Heart left ventricle (tissue), 13 donors: ENCODE results near the gene USP53.

Source experiments
- CTCF ChIP-seq, 12 donors: fragments of 200-600 bp; sonication (generic) in 4 of 12; IDR thresholded peaks; one replicate each; pipeline versions ENCODE4 v1.5.0 to v1.8.0; 2018 to 2022; ENCODE audit warnings: antibody characterized with exemption in 12 of 12, mild to moderate bottlenecking in 5 of 12
- POLR2A ChIP-seq, 2 donors: fragments of 450-650 bp; IDR thresholded peaks; one replicate each; pipeline ENCODE4 v1.6.1; 2017; ENCODE audit warnings: antibody characterized with exemption in 2 of 2, mild to moderate bottlenecking in 2 of 2, moderate library complexity in 2 of 2
- donor health status: ischemic (EF 13 %, LVEDD 7.1; RV severe dilation, severe dysfunction).
- donor health status: DM: no; HTN: yes; CAD: no.
- donor health status: DM: no; HTN: no; CAD: no.
- donor health status: ischemic (EF 25% LVEDD 6.9; RV normal size, moderate dysfunction).
- donor health status: ischemic (EF 25% LVEDD 5.7; RV mildly dilated, moderate dysfunction).
- donor health status: ischemic (EF 35%, LVEDD 5.7; RV mildly dilated, moderate dysfunction).
- donor health status: nonischemic (EF 11% LVEDD 7.7; RV severe dilation, severe dysfunction).
- donor health status: DM: yes; HTN: yes; CAD: no.
- donor health status: PGD.
- donor health status: ischemic (EF 29% LVEDD 5.4; RV normal size, mild dysfunction).
- donor health status: nonischemic (EF 23%, LVEDD 6.1; RV moderate dilation, normal function).

GRCh38 chr4:119290598-119290997 is 78.1 kb downstream of the USP53 start:
- TF ChIP-seq CTCF (IDR thresholded peaks at IDR 0.05) (no peak), POLR2A (IDR thresholded peaks at IDR 0.05) (no peak)
